Ishikawa (cell line): ENCODE data around the gene PLA2G4D.

ENCODE experiments used
- CEBPB ChIP-seq: IDR thresholded peaks from 2 replicates; pipeline ENCODE4 v1.6.1; 2012
- CREB1 ChIP-seq: IDR thresholded peaks from 2 replicates; pipeline ENCODE4 v1.6.1; 2012; ENCODE audit warnings: low read depth
- EGR1 ChIP-seq: IDR thresholded peaks from 2 replicates; pipeline ENCODE4 v1.6.1; 2012
- EP300 ChIP-seq: IDR thresholded peaks from 2 replicates; pipeline ENCODE4 v1.6.1; 2012; ENCODE audit warnings: borderline replicate concordance
- FOXM1 ChIP-seq: IDR thresholded peaks from 2 replicates; pipeline ENCODE4 v1.6.1; 2012; ENCODE audit warnings: low read depth, borderline replicate concordance
- NFIC ChIP-seq: IDR thresholded peaks from 2 replicates; pipeline ENCODE4 v1.6.1; 2012
- RAD21 ChIP-seq: IDR thresholded peaks from 2 replicates; pipeline ENCODE4 v1.6.1; 2012; ENCODE audit warnings: low read depth
- TAF1 ChIP-seq: IDR thresholded peaks from 2 replicates; pipeline ENCODE4 v1.6.1; 2012; ENCODE audit warnings: low read depth, mild to moderate bottlenecking
- TCF12 ChIP-seq: IDR thresholded peaks from 2 replicates; pipeline ENCODE4 v1.6.1; 2012; ENCODE audit warnings: low read depth
- TEAD4 ChIP-seq: IDR thresholded peaks from 2 replicates; pipeline ENCODE4 v1.6.1; 2012
- YY1 ChIP-seq: IDR thresholded peaks from 2 replicates; pipeline ENCODE4 v1.6.1; 2012; ENCODE audit warnings: low read depth
- ZBTB7A ChIP-seq: IDR thresholded peaks from 2 replicates; pipeline ENCODE4 v1.6.1; 2012; ENCODE audit warnings: low read depth
- TF ChIP-seq, protein P1 (sequence below): IDR thresholded peaks from 2 replicates; pipeline ENCODE4 v1.6.1; 2012
- TF ChIP-seq, protein P2 (sequence below): IDR thresholded peaks from 2 replicates; pipeline ENCODE4 v1.6.1; 2012
- TF ChIP-seq, protein P3 (sequence below): IDR thresholded peaks from 2 replicates; pipeline ENCODE4 v1.6.1; 2012; ENCODE audit warnings: low read depth, mild to moderate bottlenecking

PLA2G4D gene

GRCh38 chr15:42091753-42092397 lies 2.5 kb downstream of the PLA2G4D start:
- TF ChIP-seq, protein P1, sequence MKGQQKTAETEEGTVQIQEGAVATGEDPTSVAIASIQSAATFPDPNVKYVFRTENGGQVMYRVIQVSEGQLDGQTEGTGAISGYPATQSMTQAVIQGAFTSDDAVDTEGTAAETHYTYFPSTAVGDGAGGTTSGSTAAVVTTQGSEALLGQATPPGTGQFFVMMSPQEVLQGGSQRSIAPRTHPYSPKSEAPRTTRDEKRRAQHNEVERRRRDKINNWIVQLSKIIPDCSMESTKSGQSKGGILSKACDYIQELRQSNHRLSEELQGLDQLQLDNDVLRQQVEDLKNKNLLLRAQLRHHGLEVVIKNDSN = peak; percentile 61

- TF ChIP-seq TEAD4 (no peak), EGR1 (no peak), CREB1 (no peak), TAF1 (no peak), FOXM1 (no peak), NFIC (no peak), RAD21 (no peak), EP300 (no peak), ZBTB7A (no peak), YY1 (no peak), TCF12 (no peak)
- TF ChIP-seq, protein P2, sequence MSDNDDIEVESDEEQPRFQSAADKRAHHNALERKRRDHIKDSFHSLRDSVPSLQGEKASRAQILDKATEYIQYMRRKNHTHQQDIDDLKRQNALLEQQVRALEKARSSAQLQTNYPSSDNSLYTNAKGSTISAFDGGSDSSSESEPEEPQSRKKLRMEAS = no peak
- TF ChIP-seq, protein P3, sequence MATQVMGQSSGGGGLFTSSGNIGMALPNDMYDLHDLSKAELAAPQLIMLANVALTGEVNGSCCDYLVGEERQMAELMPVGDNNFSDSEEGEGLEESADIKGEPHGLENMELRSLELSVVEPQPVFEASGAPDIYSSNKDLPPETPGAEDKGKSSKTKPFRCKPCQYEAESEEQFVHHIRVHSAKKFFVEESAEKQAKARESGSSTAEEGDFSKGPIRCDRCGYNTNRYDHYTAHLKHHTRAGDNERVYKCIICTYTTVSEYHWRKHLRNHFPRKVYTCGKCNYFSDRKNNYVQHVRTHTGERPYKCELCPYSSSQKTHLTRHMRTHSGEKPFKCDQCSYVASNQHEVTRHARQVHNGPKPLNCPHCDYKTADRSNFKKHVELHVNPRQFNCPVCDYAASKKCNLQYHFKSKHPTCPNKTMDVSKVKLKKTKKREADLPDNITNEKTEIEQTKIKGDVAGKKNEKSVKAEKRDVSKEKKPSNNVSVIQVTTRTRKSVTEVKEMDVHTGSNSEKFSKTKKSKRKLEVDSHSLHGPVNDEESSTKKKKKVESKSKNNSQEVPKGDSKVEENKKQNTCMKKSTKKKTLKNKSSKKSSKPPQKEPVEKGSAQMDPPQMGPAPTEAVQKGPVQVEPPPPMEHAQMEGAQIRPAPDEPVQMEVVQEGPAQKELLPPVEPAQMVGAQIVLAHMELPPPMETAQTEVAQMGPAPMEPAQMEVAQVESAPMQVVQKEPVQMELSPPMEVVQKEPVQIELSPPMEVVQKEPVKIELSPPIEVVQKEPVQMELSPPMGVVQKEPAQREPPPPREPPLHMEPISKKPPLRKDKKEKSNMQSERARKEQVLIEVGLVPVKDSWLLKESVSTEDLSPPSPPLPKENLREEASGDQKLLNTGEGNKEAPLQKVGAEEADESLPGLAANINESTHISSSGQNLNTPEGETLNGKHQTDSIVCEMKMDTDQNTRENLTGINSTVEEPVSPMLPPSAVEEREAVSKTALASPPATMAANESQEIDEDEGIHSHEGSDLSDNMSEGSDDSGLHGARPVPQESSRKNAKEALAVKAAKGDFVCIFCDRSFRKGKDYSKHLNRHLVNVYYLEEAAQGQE = no peak
- TF ChIP-seq, protein P1 = no peak
Observed at GRCh38 chr15:42090781-42091180, 3.6 kb downstream of the PLA2G4D start.

- TF ChIP-seq, protein P2 = no peak
- TF ChIP-seq TAF1 (no peak), TCF12 (no peak), FOXM1 (no peak), CEBPB (no peak), TEAD4 (no peak), NFIC (no peak), CREB1 (no peak), ZBTB7A (no peak), YY1 (no peak), EGR1 (no peak), RAD21 (no peak), EP300 (no peak)
- TF ChIP-seq, protein P3 = no peak
- TF ChIP-seq, protein P1 = no peak
Observed at GRCh38 chr15:42090370-42090769, 4.0 kb downstream of the PLA2G4D start.

DNA sequence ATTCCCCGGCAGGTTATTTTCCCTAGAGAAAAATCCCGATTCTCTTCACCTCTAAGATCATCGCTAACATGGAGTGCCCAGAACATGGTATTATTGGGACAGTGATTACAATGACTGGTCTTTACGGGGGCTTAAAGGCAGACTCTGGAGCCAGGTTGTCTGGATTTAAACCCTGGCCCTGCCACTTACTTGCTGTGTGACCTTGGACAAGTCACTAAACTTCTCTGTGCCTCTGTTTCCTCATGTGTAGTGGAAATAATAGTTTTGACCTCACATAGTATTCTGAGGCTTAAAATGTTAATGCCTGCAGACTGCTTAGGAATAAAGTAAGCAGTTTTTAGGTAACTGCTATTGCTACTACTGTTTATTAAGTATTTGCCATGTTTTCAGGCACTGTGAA lies 4.4 kb downstream of the PLA2G4D start:
- no peak for TF ChIP-seq EGR1
- TF ChIP-seq TEAD4 = no peak
- TF ChIP-seq, protein P1 = no peak
- no peak for TF ChIP-seq CREB1
- TF ChIP-seq ZBTB7A = no peak
- no peak for TF ChIP-seq YY1
- TF ChIP-seq TCF12 = no peak
- TF ChIP-seq FOXM1 = no peak
- TF ChIP-seq CEBPB = no peak
- TF ChIP-seq, protein P3 = no peak
- no peak for TF ChIP-seq TAF1
- TF ChIP-seq, protein P2 = no peak
- TF ChIP-seq RAD21 = no peak
- no peak for TF ChIP-seq EP300
